VCaP (cell line): ENCODE results near the gene TIMM29.

Source experiments
- H3K27ac ChIP-seq: fragments of 450-650 bp; 2 replicates; pipeline ENCODE4 v1.5.1; 2017
- TF ChIP-seq, protein P1 (sequence below): fragments of 450-650 bp; conservative IDR thresholded peaks from 2 replicates; pipeline ENCODE4 v1.5.1; 2017; ENCODE audit warnings: mild to moderate bottlenecking, moderate library complexity

The TIMM29 gene

DNA sequence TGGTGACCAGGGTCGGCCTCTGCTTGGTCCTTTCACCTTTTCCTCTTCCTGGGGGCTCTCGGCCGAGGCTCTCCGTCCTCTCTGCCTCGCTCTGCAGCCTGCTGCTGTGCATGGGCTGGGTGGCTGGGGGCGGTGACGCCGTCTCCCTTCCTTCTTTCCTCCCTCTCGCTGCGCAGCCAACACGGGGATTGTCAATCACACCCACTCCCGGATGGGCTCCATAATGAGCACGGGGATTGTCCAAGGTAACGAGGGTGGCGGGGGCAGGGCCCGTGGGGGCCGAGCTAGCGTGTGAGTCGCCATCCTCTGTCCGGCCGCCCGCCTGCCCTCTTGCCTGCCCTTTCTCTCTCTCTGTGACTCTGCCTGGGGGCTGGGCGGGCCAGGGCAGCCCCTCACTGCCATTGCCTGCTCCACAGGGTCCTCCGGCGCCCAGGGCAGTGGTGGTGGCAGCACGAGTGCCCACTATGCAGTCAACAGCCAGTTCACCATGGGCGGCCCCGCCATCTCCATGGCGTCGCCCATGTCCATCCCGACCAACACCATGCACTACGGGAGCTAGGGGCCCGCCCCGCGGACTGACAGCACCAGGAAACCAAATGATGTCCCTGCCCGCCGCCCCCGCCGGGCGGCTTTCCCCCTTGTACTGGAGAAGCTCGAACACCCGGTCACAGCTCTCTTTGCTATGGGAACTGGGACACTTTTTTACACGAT lies 7.3 kb upstream of the TIMM29 start:
- TF ChIP-seq, protein P1, sequence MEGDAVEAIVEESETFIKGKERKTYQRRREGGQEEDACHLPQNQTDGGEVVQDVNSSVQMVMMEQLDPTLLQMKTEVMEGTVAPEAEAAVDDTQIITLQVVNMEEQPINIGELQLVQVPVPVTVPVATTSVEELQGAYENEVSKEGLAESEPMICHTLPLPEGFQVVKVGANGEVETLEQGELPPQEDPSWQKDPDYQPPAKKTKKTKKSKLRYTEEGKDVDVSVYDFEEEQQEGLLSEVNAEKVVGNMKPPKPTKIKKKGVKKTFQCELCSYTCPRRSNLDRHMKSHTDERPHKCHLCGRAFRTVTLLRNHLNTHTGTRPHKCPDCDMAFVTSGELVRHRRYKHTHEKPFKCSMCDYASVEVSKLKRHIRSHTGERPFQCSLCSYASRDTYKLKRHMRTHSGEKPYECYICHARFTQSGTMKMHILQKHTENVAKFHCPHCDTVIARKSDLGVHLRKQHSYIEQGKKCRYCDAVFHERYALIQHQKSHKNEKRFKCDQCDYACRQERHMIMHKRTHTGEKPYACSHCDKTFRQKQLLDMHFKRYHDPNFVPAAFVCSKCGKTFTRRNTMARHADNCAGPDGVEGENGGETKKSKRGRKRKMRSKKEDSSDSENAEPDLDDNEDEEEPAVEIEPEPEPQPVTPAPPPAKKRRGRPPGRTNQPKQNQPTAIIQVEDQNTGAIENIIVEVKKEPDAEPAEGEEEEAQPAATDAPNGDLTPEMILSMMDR: no peak
- H3K27ac ChIP-seq: no peak overlapping the region

DNA sequence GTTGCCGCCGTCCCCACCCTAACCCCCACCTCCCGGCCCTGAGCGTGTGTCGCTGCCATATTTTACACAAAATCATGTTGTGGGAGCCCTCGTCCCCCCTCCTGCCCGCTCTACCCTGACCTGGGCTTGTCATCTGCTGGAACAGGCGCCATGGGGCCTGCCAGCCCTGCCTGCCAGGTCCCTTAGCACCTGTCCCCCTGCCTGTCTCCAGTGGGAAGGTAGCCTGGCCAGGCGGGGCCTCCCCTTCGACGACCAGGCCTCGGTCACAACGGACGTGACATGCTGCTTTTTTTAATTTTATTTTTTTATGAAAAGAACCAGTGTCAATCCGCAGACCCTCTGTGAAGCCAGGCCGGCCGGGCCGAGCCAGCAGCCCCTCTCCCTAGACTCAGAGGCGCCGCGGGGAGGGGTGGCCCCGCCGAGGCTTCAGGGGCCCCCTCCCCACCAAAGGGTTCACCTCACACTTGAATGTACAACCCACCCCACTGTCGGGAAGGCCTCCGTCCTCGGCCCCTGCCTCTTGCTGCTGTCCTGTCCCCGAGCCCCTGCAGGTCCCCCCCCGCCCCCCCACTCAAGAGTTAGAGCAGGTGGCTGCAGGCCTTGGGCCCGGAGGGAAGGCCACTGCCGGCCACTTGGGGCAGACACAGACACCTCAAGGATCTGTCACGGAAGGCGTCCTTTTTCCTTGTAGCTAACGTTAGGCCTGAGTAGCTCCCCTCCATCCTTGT lies 6.5 kb upstream of the TIMM29 start:
- no peak overlapping the region for H3K27ac ChIP-seq

DNA sequence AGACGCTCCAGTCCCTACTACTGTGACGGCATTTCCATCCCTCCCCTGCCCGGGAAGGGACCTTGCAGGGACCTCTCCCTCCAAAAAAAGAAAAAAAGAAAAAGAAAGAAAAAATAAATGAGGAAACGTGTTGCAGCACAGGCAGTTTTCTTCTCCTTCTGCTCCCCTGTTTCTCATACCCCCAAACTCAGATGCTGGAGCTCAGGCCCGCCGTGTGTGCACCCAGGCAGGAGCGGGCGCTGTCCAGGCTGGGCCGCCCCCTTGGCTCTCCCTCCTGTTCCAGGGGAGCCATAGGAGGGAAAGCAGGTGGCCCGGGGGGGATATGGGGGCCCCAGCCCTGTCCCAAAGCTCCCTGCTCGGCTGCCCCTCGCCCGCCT lies 6.0 kb upstream of the TIMM29 start:
- H3K27ac ChIP-seq: no peak overlapping the region

More for the DNA sequence above, 6.5 kb upstream of the TIMM29 start:
- TF ChIP-seq, protein P1: no peak

DNA sequence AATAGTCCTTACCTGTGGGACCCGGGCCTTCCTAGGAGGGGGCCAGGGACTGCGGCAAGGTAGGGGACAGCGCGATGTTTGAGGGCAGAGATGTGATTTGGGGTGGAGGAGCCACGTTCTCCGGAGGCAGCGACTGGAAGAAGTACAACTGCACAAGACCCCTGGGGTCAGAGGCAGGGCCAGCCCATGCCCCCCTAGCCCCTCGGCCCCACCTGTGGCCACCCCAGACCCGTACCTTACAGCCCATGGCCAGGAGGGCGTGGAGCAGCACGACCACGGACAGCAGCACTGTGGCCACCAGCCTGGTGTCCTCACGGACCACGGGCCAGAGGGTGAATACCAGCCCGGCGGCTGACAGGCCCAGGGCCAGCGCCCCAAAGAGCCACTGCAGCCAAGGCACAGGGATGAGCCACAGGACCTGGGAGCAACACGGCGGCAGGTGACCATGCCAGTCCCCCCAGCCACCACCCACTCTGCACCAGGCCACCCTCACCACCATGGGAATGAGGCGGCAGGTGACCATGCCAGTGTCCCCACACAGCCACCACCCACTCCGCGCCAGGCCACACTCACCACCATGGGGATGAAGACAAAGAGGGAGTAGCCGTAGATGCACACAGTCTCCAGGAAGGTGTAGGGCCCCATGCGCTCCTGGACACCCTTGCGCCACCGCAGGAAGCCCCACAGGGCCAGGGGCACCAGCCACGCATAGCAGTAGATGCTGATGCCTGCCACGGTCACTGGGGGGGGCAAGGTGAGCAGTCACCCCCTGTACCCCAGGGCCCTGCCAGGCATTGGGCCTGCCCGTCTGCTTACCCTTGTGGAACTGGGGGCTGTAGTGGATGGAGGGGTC lies 5.1 kb upstream of the TIMM29 start:
- TF ChIP-seq, protein P1: no peak
- no peak overlapping the region for H3K27ac ChIP-seq

More for the DNA sequence above, 6.0 kb upstream of the TIMM29 start:
- TF ChIP-seq, protein P1: no peak

DNA sequence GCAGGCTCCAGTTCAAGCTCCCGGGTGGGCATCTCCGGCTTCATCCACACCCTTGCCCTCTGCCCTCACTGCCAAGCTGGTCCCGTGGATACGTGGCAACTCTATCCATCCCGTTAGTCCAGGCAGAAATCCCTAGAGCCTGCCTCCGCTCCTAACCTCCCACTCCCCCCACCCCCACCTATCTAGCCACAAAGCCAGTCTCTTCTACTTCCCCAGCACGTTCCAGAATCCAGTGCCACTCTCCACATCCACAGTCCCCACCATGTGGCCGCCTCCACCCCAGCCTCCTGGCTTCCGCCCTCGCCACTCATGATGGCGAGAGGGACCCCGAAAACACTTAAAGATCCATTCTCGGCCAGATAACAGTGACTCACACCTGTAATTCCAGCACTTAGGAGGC lies 4.0 kb upstream of the TIMM29 start:
- H3K27ac ChIP-seq: no peak overlapping the region
- TF ChIP-seq, protein P1: no peak

DNA sequence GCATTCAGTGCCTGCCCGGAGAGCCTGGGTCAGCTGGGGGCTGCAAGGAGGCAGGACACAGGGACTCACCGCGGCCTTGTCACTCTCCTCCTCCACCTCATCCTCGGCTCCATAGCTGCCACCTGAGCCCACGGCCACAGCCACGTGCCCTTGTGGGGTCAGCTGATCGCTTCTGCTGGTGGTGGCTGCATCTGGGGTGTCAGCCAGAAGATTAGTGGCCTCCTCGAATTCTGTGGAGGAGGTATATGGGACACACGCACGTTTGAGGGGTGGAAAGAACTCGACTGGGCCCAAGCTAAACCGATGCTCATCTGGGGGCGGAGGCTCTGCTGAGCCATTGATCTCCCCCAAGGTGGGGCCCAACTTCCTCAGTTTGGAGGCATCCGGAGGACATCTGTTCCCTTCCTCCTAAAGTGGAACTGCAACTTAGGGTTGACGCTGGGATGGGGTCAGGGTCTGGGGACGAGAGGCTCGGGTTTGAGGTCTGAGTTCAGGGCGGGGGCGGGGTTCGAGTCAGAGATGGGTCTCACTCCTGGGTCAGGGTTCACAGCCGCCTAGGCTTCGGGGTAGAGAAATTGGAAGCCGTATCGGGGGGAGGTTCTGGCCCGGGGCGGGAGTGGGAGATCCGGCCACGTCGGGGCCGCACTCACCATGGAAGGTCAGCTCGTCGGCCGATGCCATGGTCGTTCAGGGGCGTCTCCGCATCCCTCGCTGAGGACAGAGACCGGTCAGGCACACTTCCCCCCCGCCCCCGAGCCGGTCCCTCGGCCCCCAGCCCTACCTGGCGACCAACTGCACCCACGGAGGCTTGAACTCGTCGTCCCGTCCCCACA lies 665 bp upstream of the TIMM29 start:
- peak overlapping the region; percentile 77; the same call in 1 of the 2 replicates for H3K27ac ChIP-seq
- TF ChIP-seq, protein P1: no peak
